Hematopoietic multipotent progenitor cell treated with erythropoietin and hydrocortisone succinate and interleukin-3 and kit ligand, for 8 days (in vitro differentiated cells): ENCODE measurements around the gene AKAP17A.

Source experiments
- DNase-seq: peaks from one replicate; pipeline ENCODE4 v3.0.0-alpha.2; 2015

AKAP17A gene

GRCh38 chrX:1584237-1585011, 7.0 kb upstream of the AKAP17A start:
- no peak for DNase-seq

- DNase-seq, result no peak
Observed at GRCh38 chrX:1587161-1587560, 4.2 kb upstream of the AKAP17A start.

GRCh38 chrX:1589356-1590130, 1.9 kb upstream of the AKAP17A start:
- DNase-seq, result peak; percentile 28

- DNase-seq, result no peak
Observed at GRCh38 chrX:1591863-1592469, 562 bp downstream of the AKAP17A start.

GRCh38 chrX:1592470-1593142, 1.2 kb downstream of the AKAP17A start:
- peak; percentile 30 for DNase-seq

GRCh38 chrX:1593286-1594271, 2.2 kb downstream of the AKAP17A start:
- DNase-seq, result no peak

GRCh38 chrX:1595711-1596060, 4.3 kb downstream of the AKAP17A start:
- no peak for DNase-seq

- no peak for DNase-seq
Observed at GRCh38 chrX:1596676-1597344, 5.4 kb downstream of the AKAP17A start.

- DNase-seq, result no peak
Observed at GRCh38 chrX:1597345-1598020, 6.1 kb downstream of the AKAP17A start.

- peak; percentile 79 for DNase-seq
Observed at GRCh38 chrX:1598021-1598875, 6.8 kb downstream of the AKAP17A start.

- DNase-seq, result no peak
Observed at GRCh38 chrX:1598876-1599790, 7.7 kb downstream of the AKAP17A start.

- DNase-seq, result no peak
Observed at GRCh38 chrX:1599791-1600405, 8.5 kb downstream of the AKAP17A start.

- DNase-seq, result no peak
Observed at GRCh38 chrX:1600406-1601050, 9.1 kb downstream of the AKAP17A start.

- no peak for DNase-seq
Observed at GRCh38 chrX:1601051-1601767, 9.8 kb downstream of the AKAP17A start.

GRCh38 chrX:1601768-1602085, 10.3 kb downstream of the AKAP17A start:
- no peak for DNase-seq

GRCh38 chrX:1602299-1602698, 10.9 kb downstream of the AKAP17A start:
- DNase-seq, result no peak

GRCh38 chrX:1606496-1606895, 15.1 kb downstream of the AKAP17A start:
- DNase-seq, result no peak
